GM12892 (cell line): Measurements from ENCODE around the gene TYK2.

Source experiments
- POLR2A ChIP-seq: IDR thresholded peaks from 2 replicates; pipeline ENCODE4 v1.6.1; 2011; ENCODE audit warnings: low read depth, low read length, control low read depth
- POLR2AphosphoS5 ChIP-seq: IDR thresholded peaks from 2 replicates; pipeline ENCODE4 v1.6.1; 2011; ENCODE audit warnings: low read depth, low read length, control low read depth
- TAF1 ChIP-seq: IDR thresholded peaks from 2 replicates; pipeline ENCODE4 v1.6.1; 2011; ENCODE audit warnings: low read depth, mild to moderate bottlenecking, control low read depth, low read length, borderline replicate concordance

GRCh38 chr19:10404888-10405820 is 24.8 kb upstream of the TYK2 start:
- TF ChIP-seq TAF1 (no peak), POLR2AphosphoS5 (no peak), POLR2A (no peak)
